Measurements from ENCODE around the gene TMCC3. TPM values are rescaled to one million over a fixed set of nuclear protein-coding genes. Genes with fewer than 3 reads are reported as not detected.
"Not testable (repeated sequence)": the region's sequence is repeated elsewhere in the genome, so short reads cannot be mapped to it uniquely, and the experiment has no call there.

Gene TMCC3
- polyA plus RNA-seq, 1 donor = 23.4 TPM

GRCh38 chr12:94571556-94571955 lies 78.8 kb downstream of the TMCC3 start:
- no peak for DNase-seq (ENCODE audit: low read depth)

GRCh38 chr12:94570161-94570560 lies 80.2 kb downstream of the TMCC3 start:
- DNase-seq (ENCODE audit: low read depth) = no peak

GRCh38 chr12:94567761-94568160 lies 82.6 kb downstream of the TMCC3 start:
- DNase-seq (ENCODE audit: low read depth) = no peak

- no peak for DNase-seq (ENCODE audit: low read depth)
These were observed 84.0 kb downstream of the TMCC3 start for GRCh38 chr12:94566345-94566744.

GRCh38 chr12:94565683-94566082 lies 84.7 kb downstream of the TMCC3 start:
- no peak for DNase-seq (ENCODE audit: low read depth)

- DNase-seq (ENCODE audit: low read depth) = no peak
These were observed 87.1 kb downstream of the TMCC3 start for GRCh38 chr12:94563286-94563685.

GRCh38 chr12:94561943-94562411 lies 88.4 kb downstream of the TMCC3 start:
- no peak for DNase-seq (ENCODE audit: low read depth)

GRCh38 chr12:94560431-94561221 lies 89.7 kb downstream of the TMCC3 start:
- DNase-seq (ENCODE audit: low read depth) = no peak

GRCh38 chr12:94558612-94559011 lies 91.7 kb downstream of the TMCC3 start:
- no peak for DNase-seq (ENCODE audit: low read depth)

GRCh38 chr12:94557746-94558295 lies 92.5 kb downstream of the TMCC3 start:
- DNase-seq (ENCODE audit: low read depth) = no peak

- DNase-seq (ENCODE audit: low read depth) = no peak
These were observed 94.7 kb downstream of the TMCC3 start for GRCh38 chr12:94555687-94556086.

GRCh38 chr12:94553875-94554274 lies 96.5 kb downstream of the TMCC3 start:
- no peak for DNase-seq (ENCODE audit: low read depth)

- no peak for DNase-seq (ENCODE audit: low read depth)
These were observed 97.2 kb downstream of the TMCC3 start for GRCh38 chr12:94553130-94553519.

GRCh38 chr12:94551810-94552209 lies 98.5 kb downstream of the TMCC3 start:
- DNase-seq (ENCODE audit: low read depth) = no peak

GRCh38 chr12:94550964-94551363 lies 99.4 kb downstream of the TMCC3 start:
- no peak for DNase-seq (ENCODE audit: low read depth)

- DNase-seq (ENCODE audit: low read depth) = not testable (repeated sequence)
These were observed 101.5 kb downstream of the TMCC3 start for GRCh38 chr12:94548833-94549232.

- DNase-seq (ENCODE audit: low read depth) = no peak
These were observed 104.2 kb downstream of the TMCC3 start for GRCh38 chr12:94545935-94546771.

- DNase-seq (ENCODE audit: low read depth) = no peak
These were observed 106.0 kb downstream of the TMCC3 start for GRCh38 chr12:94544355-94544754.

GRCh38 chr12:94538318-94538717 lies 112.0 kb downstream of the TMCC3 start:
- DNase-seq (ENCODE audit: low read depth) = no peak

GRCh38 chr12:94536040-94536965 lies 114.1 kb downstream of the TMCC3 start:
- DNase-seq (ENCODE audit: low read depth) = no peak

GRCh38 chr12:94535510-94535921 lies 114.8 kb downstream of the TMCC3 start:
- no peak for DNase-seq (ENCODE audit: low read depth)
